PC-9 (cell line): ENCODE measurements around the gene LRRC1. TPM values are rescaled to one million over a fixed set of nuclear protein-coding genes. Genes with fewer than 3 reads are reported as not detected.
A peak's percentile ranks its signal among the peaks of the same experiment; 100 is the strongest.

Experiments used
- BruUV-seq: library from RNA; stranded (reverse); fragments of 400-500 nt; replicated peaks from 2 replicates; lab custom pipeline; 2021; lab: Mats Ljungman, UMichigan
- CTCF ChIA-PET: fragments of 300-600 bp; sonication (Branson Sonifier 250); formaldehyde crosslinking; loops from one replicate; lab custom pipeline; 2022; ENCODE audit warnings: antibody characterized with exemption; lab: Charles Lee
- POLR2A ChIA-PET: fragments of 300-600 bp; sonication (Branson Sonifier 250); formaldehyde crosslinking; loops from one replicate; lab custom pipeline; 2022; ENCODE audit warnings: antibody characterized with exemption; ENCODE audit not compliant: unreplicated experiment; lab: Charles Lee
- DNase-seq, 2 experiments: peaks; one replicate each; pipeline versions ENCODE4 v3.0.0 to v3.0.0-alpha.2; 2015 to 2022; ENCODE audit warnings: mixed read lengths in 1 of 2
- H2AFZ ChIP-seq: fragments of 200-600 bp; sonication (generic); 2 replicates; pipeline ENCODE4 v1.8.1; 2017; ENCODE audit warnings: antibody characterized with exemption
- H3F3A ChIP-seq: fragments of 200-600 bp; sonication (generic); 2 replicates; pipeline ENCODE4 v1.8.1; 2017; ENCODE audit warnings: antibody characterized with exemption, mild to moderate bottlenecking, low read depth; ENCODE audit not compliant: insufficient read depth
- H3K27ac ChIP-seq: fragments of 200-600 bp; sonication (generic); 2 replicates; pipeline ENCODE4 v1.6.1; 2016; ENCODE audit warnings: mixed run types
- H3K27me3 ChIP-seq: fragments of 200-600 bp; sonication (generic); 2 replicates; pipeline ENCODE4 v1.6.1; 2016; ENCODE audit warnings: low read depth, mixed run types; ENCODE audit not compliant: insufficient read depth
- H3K36me3 ChIP-seq: fragments of 200-600 bp; sonication (generic); 2 replicates; pipeline ENCODE4 v1.6.1; 2016; ENCODE audit warnings: low read depth, mixed run types
- H3K4me1 ChIP-seq: fragments of 200-600 bp; sonication (generic); replicated peaks from 2 replicates; pipeline ENCODE4 v1.6.1; 2016; ENCODE audit warnings: mixed run types; ENCODE audit not compliant: insufficient read depth
- H3K4me2 ChIP-seq: fragments of 200-600 bp; sonication (generic); 2 replicates; pipeline ENCODE4 v1.6.1; 2017; ENCODE audit warnings: mixed run types
- H3K4me3 ChIP-seq: fragments of 200-600 bp; sonication (generic); 2 replicates; pipeline ENCODE4 v1.6.1; 2016; ENCODE audit warnings: mixed run types
- H3K79me2 ChIP-seq: fragments of 200-600 bp; sonication (generic); 2 replicates; pipeline ENCODE4 v1.6.1; 2017; ENCODE audit warnings: low read depth, mixed run types
- H3K9me2 ChIP-seq: fragments of 200-600 bp; sonication (generic); 2 replicates; pipeline ENCODE4 v1.8.1; 2017; ENCODE audit warnings: mild to moderate bottlenecking; ENCODE audit not compliant: insufficient read depth
- H3K9me3 ChIP-seq: fragments of 200-600 bp; sonication (generic); 2 replicates; pipeline ENCODE4 v1.8.1; 2016; ENCODE audit warnings: low read depth; ENCODE audit not compliant: insufficient read depth
- H4K20me1 ChIP-seq: fragments of 200-600 bp; sonication (generic); 2 replicates; pipeline ENCODE4 v1.8.1; 2017; ENCODE audit not compliant: insufficient read depth
- CTCF ChIP-seq: fragments of 200-600 bp; sonication (generic); conservative IDR thresholded peaks from 2 replicates; pipeline ENCODE4 v1.6.1; 2017; ENCODE audit warnings: mixed run types, antibody characterized with exemption, mild to moderate bottlenecking, moderate library complexity
- EZH2 ChIP-seq: fragments of 200-600 bp; sonication (generic); IDR thresholded peaks from 2 replicates; pipeline ENCODE4 v1.8.0; 2017; ENCODE audit warnings: antibody characterized with exemption, low read depth
- intact Hi-C: fragments of 100-400 bp; cut with micrococcal nuclease; formaldehyde crosslinking; loops from one replicate; pipeline ENCODE4 v1.10.0; 2022; ENCODE audit not compliant: unreplicated experiment
- total RNA-seq: library from RNA; stranded (reverse); gene quantifications from 2 replicates; pipeline ENCODE4 v1.2.3, GENCODE V29; 2021

LRRC1 gene
- total RNA-seq, 1 experiment from 2014 or later, result 26.4 TPM

DNA sequence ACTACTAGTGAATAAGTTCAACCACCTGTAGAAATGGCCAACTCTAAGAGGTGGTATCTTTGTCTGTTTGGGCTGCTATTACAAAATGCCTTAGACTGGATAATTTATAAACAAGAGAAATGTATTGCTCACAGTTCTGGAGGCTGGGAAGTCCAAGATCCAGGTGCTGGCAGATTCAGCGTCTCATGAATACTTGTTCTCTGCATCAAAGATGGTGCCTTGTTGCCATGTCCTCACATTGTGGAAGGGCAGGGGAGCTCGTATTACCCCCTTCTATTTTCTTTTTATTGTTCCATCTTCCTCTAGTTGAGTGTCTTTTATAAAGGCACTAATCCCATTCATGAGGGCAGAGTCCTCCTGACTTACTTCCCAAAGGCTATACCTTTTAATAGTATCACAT lies 58.0 kb downstream of the LRRC1 start:
- Histone ChIP-seq H3K36me3 (no peaks in the 10 kb centered on the region), H3K4me3 (no peak overlapping the region), H3K9me3 (no peaks in the 10 kb centered on the region), H3F3A (peaks cover 18% of the 10 kb centered on the region; the same call in 1 of the 2 replicates), H3K79me2 (peaks cover 60% of the 10 kb centered on the region), H3K27ac (no peak overlapping the region), H2AFZ (no peak overlapping the region), H3K9me2 (no peaks in the 10 kb centered on the region), H4K20me1 (no peaks in the 10 kb centered on the region), H3K4me2 (no peak overlapping the region), H3K27me3 (no peaks in the 10 kb centered on the region), H3K4me1 (peaks cover 24% of the 10 kb centered on the region)
- no peak for TF ChIP-seq EZH2
- TF ChIP-seq CTCF, result no peak
- intact Hi-C loops, result no loop called here
- BruUV-seq, result no TSS peak
- no peak for DNase-seq
- ChIA-PET CTCF (no interaction called here), POLR2A (interaction anchor here (0.7 kb wide), 1 partner anchor 12 kb away, joined by 16 read pairs; no protein-coding TSS in a partner anchor)

DNA sequence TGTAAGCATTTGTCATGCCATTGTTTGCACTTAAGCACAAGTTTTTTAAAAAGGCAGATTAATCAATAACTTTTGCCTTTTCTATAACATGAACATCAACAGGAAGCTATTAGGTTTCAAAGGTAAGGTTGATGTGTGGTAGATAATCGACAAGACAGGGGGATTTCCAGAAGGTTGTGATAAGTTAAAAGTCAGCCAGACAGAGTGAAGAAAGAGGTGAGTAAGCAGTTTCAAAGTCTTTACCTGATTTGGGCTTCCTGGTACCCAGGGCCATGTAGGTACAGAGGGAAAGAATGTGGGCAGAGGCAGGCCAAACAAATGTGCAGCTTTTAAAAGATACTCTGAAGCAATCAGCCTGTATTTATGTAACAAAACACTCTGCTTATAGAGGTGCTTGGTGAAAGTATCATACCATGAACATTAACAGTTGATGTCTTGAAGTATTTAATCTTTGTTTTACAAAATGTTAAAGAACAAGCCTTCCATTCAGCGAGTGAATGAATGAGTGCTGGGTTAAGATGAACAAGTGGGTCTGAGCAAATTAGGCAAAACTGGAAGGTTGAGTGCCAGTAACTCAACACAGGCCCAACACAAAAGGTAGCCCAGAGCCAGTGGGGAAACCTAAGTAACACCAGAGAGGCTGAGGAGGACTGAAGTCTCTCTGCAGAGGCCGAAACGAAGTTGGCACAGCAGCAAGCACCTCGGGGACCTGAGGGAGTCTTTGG lies 60.2 kb downstream of the LRRC1 start:
- Histone ChIP-seq H3K27ac (peak overlapping the region; percentile 66), H3F3A (peaks cover 18% of the 10 kb centered on the region; the same call in 1 of the 2 replicates), H3K9me3 (no peaks in the 10 kb centered on the region), H3K27me3 (no peaks in the 10 kb centered on the region), H3K4me2 (peak overlapping the region; percentile 55), H2AFZ (no peak overlapping the region), H4K20me1 (no peaks in the 10 kb centered on the region), H3K9me2 (no peaks in the 10 kb centered on the region), H3K36me3 (no peaks in the 10 kb centered on the region), H3K79me2 (peaks cover 57% of the 10 kb centered on the region), H3K4me3 (no peak overlapping the region), H3K4me1 (peaks cover 24% of the 10 kb centered on the region)
- peak; percentile 4 to 86 for DNase-seq
- ChIA-PET POLR2A (no interaction called here), CTCF (no interaction called here)
- intact Hi-C loops, result no loop called here
- no TSS peak for BruUV-seq
- TF ChIP-seq EZH2 (no peak), CTCF (no peak)

DNA sequence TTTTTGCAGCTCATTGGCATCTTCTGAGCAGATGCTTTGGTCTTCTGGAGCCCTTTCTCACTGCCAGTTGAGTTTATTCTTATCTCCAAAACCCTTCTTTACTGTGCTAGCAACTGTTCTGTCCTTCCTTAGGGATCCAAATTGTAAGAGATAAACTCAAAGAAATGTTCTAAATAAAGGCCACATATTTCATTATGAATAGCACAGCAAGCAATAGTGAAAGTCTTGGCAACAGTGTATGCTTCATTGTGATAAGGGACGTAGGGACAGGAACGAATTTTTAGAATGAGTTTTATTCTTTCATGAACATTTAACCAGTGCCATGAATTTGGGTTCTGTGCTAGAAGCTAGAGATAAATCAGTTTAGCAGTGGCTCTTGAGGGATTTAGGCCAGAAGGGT lies 61.1 kb downstream of the LRRC1 start:
- Histone ChIP-seq H3K9me2 (no peaks in the 10 kb centered on the region), H3K4me1 (peaks cover 25% of the 10 kb centered on the region), H3K79me2 (peaks cover 57% of the 10 kb centered on the region), H4K20me1 (no peaks in the 10 kb centered on the region), H2AFZ (no peak overlapping the region), H3K36me3 (no peaks in the 10 kb centered on the region), H3F3A (peaks cover 18% of the 10 kb centered on the region; the same call in 1 of the 2 replicates), H3K4me2 (no peak overlapping the region), H3K27me3 (no peaks in the 10 kb centered on the region), H3K4me3 (no peak overlapping the region), H3K27ac (no peak overlapping the region), H3K9me3 (no peaks in the 10 kb centered on the region)
- no peak for DNase-seq
- POLR2A ChIA-PET, result no interaction called here
- BruUV-seq, result no TSS peak
- intact Hi-C loops, result no loop called here
- CTCF ChIA-PET, result no interaction called here
- TF ChIP-seq EZH2, result no peak
- no peak for TF ChIP-seq CTCF
